ENCODE data around the gene ALDH2. TPM values are rescaled to one million over a fixed set of nuclear protein-coding genes. Genes with fewer than 3 reads are reported as not detected.

The ALDH2 gene
- total and polyA plus RNA-seq, 2 of the 8 experiments (the other 6 are each of a cell fraction or from before 2014, with no cell fraction given): 25.4 to 43.8 TPM

DNA sequence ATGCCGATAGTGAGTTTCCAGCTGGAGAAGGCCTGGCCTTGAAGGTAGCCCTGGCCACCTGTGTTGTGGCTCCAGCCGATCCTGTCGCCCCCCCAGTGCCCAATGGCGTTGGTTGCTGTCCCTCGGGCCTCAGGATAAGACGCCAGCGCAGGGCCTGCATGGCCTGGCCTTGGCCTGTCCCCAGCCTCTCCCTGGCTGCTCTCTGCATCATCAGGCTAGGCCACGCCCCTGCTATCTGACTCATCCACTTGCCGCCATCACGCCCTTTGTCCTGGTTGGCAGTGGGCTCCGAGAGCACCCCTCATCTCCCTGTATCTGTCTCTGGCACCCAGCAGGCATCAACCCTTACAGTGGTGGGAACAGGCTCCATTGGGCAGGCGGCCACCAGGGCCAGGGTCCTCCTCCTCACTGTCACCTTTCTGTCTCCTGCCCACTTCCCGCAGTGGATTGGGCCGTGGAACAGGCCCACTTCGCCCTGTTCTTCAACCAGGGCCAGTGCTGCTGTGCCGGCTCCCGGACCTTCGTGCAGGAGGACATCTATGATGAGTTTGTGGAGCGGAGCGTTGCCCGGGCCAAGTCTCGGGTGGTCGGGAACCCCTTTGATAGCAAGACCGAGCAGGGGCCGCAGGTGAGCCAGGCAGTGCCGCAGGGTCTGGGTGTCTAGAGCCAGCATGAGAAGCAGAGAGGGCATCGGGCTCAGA is 25.6 kb downstream of the ALDH2 start (continued):
- TF ChIP-seq CTCF (IDR thresholded peaks at IDR 0.05; ENCODE audit: control extremely low read depth in 1 of 3, insufficient read depth in 1 of 3, low read depth in 1 of 3, low read length in 3 of 3): no peak
- TF ChIP-seq RNF2 (IDR thresholded peaks at IDR 0.05; ENCODE audit: borderline replicate concordance, low read depth, low read length, missing control alignments, poor library complexity, severe bottlenecking): no peak
- TF ChIP-seq TAF7 (optimal IDR thresholded peaks at IDR 0.05; ENCODE audit: borderline replicate concordance, low read depth, low read length): no peak
- TF ChIP-seq EP300 (IDR thresholded peaks at IDR 0.05; ENCODE audit: borderline replicate concordance in 1 of 2, low read depth in 2 of 2, low read length in 2 of 2): no peak
